GM21381 (cell line): ENCODE measurements around the gene MYO5B.

ENCODE experiments used
- ATAC-seq: cut with Tn5 transposase; IDR thresholded peaks from one replicate; pipeline ENCODE4 v1.9.1; 2021; ENCODE audit warnings: mild to moderate bottlenecking, moderate library complexity; ENCODE audit not compliant: unreplicated experiment

Gene MYO5B

DNA sequence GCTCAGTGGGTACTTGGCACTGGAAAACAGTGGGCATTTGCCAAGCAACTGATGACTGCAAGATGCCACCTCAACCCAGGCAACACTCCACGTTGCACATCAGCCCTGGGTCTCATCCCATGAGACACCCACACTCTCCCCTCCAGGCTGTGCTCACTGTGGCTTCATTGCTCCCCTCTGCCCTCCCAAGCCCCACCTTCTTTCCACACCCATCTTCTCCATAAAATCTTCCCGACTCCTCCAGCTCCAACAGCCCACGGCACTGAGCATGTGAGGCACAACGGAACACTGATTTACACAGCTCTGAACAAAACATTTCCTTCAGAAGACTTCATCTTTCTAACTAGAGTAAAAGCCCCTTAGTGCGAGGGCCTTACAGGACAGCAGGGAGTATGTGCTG is 263.8 kb downstream of the MYO5B start:
- no peak for ATAC-seq

DNA sequence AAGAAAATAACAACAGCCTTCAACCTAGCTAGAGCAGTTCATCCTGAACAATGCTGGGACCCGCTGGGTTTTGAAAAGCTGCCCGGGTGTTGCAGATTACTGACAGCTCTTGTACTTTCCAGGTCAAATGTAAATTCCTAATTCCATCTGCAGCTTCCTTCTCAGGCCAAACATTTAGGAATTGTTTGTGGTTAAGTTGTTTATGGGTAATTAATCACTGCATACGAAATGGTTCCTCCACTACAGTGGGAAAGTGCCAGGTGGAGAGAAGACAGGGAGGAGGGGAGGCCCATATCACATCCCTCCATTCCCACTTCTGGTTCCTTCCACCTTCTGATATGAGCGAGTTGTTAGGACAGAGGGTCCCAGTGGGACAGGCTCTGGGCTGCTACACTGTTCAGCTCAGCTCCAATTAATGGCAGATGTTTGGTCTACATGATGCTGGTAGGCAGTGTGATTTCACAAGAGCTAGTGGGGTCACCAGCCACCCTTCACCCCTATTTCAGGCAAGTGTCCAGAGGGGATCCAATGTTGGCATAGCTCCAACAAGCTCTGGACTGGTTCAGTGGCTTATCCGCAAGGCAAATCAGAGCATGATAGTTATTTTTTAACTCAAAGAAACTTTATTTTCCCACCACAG is 268.7 kb downstream of the MYO5B start:
- no peak for ATAC-seq

DNA sequence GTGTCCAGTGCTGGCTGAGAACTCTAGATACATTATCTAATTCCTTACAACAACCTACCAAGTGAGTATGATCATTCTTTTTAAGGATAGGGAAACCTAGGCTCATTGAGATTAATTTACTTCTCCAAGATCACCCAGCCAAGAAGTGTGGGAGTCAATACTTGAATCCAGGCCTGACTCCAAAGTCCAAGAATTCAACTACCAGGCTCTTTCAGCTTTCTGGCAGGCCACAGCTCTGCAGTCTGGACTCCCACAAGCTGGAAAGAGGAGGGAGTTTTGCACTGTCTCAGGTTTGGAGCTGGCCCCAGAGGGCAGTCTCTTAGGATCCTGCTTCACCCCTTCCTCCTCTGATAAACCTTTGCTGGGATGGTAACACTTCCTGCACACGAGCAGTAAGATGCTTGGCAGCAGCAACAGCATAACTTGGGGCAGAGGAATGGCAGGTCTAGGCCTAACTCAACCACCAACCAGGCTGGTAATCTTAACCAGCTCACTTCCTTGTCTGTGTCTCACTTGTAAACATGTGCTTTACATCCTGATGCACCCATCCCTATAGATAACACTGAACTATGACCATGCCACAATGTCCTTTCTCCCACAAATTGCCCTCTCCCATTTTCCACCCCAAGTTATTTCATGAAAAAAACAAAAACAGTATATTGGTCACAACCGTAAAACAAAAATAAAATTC is 270.5 kb downstream of the MYO5B start:
- no peak for ATAC-seq

DNA sequence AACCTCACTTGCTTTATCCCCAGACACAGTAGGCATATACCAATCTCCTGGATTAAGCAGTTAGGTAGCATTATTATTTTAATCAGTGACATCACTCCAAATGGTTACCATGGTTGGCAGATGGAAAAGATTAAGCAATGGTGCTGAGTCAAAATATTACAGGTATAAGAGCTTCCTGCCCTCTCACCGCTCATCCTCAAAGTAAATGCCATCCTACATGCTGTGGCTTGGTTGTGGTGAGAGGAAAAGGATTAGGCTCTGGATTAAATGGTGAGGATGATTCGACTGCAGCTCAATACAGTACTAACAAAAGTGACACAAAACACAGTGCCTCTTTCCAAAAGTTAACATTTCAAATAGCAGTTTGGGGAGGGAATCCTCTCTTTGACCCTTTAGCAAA is 272.7 kb downstream of the MYO5B start:
- no peak for ATAC-seq

DNA sequence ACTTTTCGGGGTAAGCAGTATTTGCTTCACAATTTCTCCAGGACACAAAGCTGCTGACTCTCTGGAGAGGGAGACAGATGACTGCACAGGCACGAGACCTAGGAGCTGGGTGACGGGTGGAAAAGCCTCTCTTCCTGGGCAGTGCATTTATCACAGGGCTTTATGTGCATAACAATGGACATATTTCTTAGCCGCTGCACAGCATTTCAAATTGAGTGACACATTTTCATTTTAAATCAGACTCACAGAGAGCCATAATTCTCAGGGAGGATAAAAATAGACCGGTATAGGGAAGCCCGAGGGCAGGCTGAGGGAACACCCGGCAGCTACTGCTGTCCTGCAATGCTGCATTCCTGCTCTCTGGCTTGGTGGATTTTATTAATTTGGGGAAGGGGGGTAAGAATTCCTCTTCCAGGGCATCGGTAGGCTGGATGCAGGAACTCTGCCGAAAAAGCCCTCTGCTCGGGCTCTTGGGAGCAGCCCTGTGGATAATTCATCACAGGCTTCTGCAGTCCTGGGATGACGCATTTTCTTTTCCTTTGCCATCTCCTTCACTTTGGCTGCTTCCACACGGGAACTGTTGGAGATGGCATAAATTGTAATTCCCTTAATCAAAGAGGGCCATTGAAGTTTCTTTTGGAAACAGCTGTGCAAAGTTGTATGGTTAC is 273.5 kb downstream of the MYO5B start:
- no peak for ATAC-seq

DNA sequence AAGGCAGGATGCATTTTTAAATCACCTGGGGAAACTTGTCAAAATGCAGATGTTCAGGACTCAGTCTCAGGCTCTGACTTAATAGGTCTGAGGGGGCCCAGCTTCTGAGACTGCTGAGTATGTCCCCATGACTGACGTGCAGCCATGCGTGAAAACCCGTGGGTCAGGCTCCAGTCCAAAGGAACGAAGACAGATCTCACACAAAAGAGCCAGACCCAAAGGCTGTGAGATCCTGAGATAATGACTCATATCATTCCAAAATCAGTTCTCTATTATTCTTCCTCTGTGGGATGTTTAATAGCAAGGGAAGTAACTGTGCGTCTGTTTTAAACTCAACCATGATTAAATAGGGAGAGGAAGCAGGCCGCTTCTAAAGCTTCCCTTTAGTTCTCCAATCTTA is 274.2 kb downstream of the MYO5B start:
- no peak for ATAC-seq

DNA sequence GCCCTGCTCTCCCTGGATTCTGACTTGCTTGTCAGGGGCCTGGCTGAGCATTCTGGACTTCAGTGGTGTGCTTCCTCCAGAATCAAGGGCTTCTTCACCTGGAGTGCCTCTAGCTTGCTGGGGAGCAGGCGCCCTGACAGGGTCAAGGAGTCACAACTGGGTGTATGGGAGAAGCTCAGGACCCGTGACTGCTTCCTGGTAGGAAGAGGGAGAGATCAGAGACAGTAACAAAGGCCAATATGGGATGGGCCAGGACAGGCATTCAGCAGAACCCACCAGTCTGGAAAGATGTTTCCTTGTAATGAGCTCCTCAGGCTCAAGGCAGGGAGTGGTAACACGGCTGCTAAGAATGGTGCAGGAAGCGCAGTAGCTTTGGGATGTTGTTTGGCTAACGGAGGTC is 277.2 kb downstream of the MYO5B start:
- no peak for ATAC-seq

DNA sequence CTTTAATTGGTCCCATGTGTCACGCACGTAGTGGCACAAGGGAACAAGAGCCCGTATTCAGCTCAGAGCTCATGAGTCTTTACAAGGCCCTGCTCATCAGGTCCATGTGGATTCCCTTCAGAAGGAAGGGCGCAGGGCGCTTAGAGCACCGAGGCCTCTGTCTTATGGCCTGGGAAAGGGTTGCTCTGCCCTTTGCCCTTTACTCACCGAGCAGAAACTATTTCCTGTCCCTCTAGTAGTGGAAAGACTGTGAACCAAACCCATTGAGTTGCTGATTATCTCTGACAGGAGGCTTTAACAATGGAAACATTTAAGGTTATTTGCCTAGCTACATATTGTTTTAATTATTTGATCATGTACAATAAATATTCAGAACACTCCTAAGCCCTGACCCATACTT is 279.6 kb downstream of the MYO5B start:
- no peak for ATAC-seq

DNA sequence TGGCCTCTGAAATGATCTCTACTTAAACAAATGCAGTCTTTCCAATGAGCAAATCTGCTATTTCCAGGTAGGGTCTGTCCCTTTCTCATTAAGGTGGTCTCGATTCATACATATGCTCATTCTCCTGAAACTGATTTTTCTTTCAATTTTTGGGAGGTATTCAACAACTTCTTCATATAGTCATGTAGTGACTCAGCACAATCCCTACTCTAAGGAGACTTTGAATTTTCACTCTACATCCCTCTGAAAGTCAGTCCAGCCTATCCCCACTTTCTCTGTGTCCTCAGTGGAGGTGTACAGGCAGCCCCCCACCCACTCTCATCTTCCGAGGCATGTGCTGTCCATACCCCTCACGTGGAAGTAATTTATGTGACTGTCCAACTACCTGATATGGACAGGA is 281.7 kb downstream of the MYO5B start:
- ATAC-seq = no peak

DNA sequence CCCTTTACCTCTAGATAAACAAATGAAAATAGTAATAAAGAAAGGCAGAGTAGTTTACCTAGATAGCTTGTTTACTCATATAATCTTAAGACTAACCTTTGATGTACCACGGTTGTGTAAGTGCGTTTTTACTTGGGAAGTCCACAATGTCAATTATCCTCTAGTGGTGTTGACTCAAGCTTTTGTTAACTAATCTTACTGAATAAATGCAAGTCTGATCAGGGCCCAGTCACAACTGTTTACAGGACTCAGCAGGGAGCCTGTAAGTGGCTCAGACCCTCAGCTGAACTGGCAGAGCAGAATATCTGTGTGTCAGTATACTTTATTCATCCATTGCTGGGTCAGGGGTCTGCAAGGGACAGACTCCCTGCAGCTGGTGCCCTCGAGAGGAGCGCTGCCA is 283.5 kb downstream of the MYO5B start:
- ATAC-seq = no peak

DNA sequence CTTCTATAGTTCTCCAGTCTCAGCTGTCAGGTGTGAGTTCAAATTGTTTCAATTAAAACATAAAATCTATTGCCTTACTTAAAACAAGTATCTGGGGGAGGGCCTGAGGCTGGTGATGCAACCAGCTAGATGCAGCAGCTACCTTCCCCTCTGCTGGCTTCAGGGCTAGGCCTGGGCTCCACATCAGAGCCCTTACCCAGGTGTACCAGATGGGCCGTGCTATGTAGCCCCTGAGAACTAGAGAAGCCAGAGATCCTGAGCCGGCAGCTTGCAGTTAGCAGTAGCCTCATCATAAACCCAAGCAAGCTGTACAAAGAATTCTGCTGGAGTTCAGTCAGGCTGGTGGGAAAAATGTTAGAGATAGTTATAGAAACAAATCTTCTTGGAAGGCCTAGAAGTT is 284.0 kb downstream of the MYO5B start:
- no peak for ATAC-seq

DNA sequence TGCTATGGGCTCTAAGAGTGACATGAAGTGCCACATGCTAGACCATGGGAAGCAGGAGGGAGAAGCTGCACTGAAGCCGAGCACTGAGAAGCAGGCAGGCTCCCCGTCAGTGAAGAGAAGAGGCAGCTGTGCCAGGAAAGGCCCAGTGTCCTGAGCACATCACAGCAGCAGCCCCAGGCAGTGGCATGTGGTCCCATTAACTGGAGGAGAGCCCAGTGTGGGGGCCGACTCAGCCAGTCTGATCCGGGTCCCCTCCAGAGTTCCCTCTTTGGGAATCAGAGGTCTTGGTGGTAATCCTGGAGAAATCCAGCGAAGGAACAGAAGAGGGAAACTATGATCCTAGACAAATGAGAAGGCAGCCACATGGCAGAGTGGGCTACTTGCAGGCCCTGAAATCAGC is 284.9 kb downstream of the MYO5B start:
- ATAC-seq = no peak

DNA sequence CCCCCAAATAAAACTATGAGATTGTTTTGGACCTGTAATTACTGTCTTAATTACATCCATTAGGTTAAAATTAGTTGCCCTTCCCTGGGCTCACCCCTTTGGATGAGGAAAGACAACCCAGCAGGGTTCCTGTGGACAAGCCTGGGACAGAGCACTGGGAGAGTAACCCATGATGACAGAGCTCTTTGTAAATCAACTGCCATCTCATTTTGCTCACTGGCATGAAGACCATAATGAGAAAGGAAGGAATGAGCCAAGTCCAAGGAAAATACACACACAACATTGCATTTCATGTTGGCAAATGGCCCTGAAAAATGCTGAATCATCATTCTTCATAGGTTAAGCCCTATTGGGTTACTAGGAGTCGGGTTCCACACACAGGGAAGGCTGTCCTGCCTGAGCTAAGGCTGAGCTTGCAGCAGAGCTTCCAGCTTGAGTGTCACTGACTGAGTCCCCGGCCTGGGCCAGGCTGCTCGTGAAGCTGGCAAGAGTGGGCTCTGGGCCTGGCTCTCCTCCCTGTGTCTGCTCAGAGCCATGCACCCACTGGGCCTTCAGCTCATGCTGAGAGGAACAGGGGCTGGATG is 287.5 kb downstream of the MYO5B start:
- ATAC-seq = no peak

DNA sequence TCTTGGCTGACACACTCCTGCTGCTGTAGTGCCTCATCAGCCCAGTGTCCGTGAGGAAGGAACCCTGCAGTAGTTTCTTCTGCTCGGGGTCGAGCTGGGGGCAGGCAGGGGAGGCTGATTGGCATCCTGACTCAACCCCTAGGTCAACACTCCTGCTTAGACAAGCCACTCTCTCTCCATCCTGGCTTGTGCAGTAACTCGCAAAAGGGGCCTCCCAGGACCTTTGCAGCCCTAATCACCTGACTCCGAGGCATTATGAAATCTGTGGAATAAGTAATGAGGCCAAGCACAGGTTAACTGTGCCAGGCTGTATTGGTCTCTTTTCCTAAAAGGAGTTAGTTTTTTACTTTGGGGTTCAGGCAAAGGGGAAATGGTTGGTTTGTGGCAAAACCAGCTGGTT is 289.2 kb downstream of the MYO5B start:
- ATAC-seq = no peak

DNA sequence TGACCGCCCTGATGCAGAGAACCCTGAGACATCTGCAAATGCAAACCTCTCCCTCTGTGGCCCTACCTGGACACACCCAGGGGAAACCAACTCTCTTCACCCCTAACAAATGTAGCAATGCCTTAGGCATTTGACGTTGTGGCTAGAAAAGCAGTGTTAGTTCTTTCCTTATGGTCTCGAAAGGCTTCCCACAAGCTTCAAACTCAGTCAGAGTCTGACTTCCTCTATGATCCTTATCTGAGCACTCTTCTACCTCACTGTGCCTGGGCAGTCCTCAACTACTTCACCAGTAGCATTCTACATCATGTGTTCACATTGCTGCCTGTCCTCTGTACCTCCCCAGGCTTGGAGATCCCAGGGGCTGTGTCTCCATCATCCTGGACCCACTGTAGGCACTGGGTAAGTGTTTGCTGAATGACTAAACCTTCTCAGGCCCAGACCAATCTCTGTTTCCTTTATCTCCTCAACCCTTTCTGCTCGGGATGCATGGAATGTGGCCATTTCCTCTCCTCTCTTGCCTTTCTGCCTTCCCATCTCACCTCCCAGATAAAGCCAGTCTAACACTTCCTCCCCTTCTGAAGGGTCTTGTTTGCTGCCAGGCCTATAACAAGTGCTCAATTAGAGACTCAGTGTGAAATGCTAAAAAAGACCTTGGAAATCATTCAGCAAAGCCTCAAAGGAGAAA is 289.9 kb downstream of the MYO5B start:
- ATAC-seq = no peak

DNA sequence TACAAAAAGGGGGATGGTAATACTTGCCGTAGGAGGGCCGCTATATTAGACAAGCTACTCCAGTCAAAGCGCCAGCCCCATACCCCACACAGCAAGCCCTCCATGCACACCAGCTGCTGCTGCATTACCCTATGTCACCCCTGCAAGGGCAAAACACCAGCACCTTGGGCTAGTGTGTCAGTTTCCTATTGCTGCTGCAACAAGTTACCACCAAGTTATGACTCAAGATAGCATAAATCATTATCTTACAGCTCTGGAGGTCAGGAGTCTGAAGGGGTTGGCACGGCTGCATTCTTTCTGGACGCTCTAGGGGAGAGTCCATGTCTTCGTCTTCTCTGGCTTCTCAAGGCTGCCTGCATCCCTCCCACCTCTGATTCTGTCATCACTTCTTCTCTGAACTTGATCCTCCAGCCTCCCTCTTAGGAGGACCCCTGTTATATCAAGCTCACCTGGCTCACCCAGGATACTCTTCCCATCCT is 293.0 kb downstream of the MYO5B start:
- no peak for ATAC-seq

DNA sequence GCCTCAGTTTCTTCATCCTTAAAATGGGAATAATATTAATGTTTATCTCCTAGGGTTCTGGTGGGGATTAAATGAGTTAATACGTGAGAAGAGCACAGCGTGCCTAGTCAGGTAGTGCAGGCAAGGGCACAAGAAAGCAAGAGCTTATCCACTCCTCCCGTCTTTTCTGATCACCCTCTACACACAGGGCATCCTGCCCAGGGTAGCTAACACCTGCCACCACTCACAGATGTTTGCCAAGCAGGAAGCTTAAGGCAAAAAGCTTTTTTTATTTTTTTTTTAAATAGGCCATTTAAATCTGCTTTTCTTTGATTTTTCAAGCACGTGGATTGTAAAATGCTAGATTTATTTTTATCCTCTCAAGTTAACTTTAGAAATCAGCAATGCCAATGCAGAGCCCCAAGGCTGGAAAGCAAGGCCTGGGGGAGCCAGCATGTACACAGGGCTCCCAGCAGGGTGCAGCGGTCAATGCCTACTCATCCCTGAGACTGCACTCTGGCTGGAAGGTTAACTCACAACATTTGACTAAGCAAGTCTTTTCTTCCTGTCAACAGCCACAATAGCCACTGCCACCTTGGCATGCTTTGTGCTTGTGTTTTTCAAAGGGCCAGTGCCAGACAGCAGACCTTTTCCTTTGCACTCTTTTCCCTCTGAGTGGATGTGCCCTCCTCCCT is 295.2 kb downstream of the MYO5B start:
- ATAC-seq = no peak

DNA sequence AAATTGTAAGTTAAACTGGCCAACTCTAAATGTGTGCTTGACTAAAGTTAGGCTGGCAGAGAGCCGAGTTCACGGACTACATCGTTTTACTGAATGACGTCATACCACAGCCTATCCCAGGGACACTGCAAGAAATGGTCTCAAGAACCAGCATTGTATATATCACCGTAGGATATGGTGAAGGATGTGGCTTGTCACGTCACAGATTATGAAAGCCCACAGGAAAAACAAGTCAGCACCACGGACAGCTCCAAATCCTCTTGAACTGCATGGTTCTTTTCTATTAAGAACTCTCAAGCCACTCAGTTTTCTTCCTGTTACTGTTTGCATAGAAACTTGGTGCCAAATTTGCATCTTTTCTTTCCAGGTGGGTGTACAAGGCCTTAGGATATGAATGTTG is 296.5 kb downstream of the MYO5B start:
- ATAC-seq = no peak

DNA sequence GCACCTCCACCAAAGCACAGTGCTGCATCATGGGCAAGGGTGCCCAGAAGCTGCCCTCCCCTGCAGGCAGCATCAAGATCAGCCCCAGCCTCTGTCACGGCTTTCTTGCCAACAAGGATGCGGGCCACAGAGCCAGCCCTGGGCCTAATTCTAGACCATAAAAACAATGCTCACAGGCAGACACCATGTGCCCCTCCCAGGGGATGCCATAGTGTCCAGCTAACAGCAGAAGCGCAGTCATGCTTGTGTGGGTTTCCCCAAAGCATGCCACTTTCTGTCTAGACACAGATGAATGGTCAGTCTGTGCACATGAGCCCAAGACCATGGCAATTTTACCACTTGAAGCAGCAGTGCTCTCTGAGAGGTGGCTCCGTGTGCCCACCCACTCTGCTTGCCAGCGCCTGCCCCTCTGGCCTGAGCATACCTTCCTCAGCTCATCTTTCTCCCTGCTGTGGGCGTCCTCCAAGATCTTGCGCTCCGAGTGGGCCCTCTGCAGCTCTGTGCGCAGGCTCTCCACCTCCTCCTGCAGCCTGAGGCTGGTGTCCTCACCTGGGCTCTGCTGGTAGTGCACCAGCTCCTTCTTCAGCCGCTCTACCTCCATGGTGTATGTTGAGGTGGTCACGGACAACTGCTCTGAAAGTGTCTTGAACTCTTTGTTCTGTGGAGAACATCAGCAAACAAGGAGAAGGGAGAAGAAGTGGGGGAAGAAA is 300.3 kb downstream of the MYO5B start:
- no peak for ATAC-seq

DNA sequence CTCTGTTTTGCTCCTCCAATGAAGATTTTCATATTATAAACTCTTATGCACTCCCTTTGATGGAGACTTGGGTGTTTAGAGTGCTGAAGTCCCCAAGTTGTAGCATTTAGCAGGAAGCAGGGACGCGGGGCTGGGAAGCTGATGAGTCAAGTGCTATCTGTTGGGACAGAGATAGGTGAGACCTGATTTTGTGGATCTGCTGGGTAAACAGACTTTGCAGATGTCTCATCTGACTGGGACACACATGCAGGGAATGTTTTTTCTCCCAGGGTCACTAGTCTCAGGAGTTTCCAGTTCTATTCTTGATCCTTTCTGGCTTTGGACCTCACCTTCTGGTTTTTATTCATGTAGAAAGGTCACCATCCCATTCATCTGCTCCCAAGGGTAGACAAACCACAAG is 301.9 kb downstream of the MYO5B start:
- ATAC-seq = no peak
